ENCODE measurements around the gene NEXMIF. TPM values are rescaled to one million over a fixed set of nuclear protein-coding genes. Genes with fewer than 3 reads are reported as not detected.
"Not testable (repeated sequence)": the region's sequence is repeated elsewhere in the genome, so short reads cannot be mapped to it uniquely, and the experiment has no call there.

NEXMIF gene
- total RNA-seq, 2 donors from 2014 or later: 0.82 to 0.96 TPM

- no peak for TF ChIP-seq CTCF (IDR thresholded peaks at IDR 0.05)
- Histone ChIP-seq H3K9ac (ENCODE audit: low read depth in 2 of 2, low read length in 2 of 2) (no peak overlapping the region), H3K4me3 (no peak overlapping the region), H3K27me3 (no peaks in the 10 kb centered on the region), H3K36me3 (no peaks in the 10 kb centered on the region), H3K9me3 (no peaks in the 10 kb centered on the region), H3K27ac (no peak overlapping the region), H3K4me1 (no peaks in the 10 kb centered on the region)
- intact Hi-C loops (cut with DNase I): no loop called here
- DNase-seq: no peak
Observed at GRCh38 chrX:74835566-74835965, 89.7 kb downstream of the NEXMIF start.

- H3K4me3 ChIP-seq; H3K9me3 ChIP-seq; H3K9ac ChIP-seq (ENCODE audit: low read depth in 2 of 2, low read length in 2 of 2); H3K36me3 ChIP-seq; H3K27ac ChIP-seq; intact Hi-C loops (cut with DNase I); H3K27me3 ChIP-seq; H3K4me1 ChIP-seq; DNase-seq: not testable (repeated sequence)
Observed at GRCh38 chrX:74819797-74820196, 105.5 kb downstream of the NEXMIF start.

GRCh38 chrX:74814681-74815080 lies 110.6 kb downstream of the NEXMIF start:
- Histone ChIP-seq H3K9me3 (no peaks in the 10 kb centered on the region), H3K27me3 (no peaks in the 10 kb centered on the region), H3K27ac (no peak overlapping the region), H3K4me1 (no peaks in the 10 kb centered on the region), H3K9ac (ENCODE audit: low read depth in 2 of 2, low read length in 2 of 2) (no peak overlapping the region), H3K4me3 (no peak overlapping the region), H3K36me3 (no peaks in the 10 kb centered on the region)
- no peak for DNase-seq
- no peak for TF ChIP-seq CTCF (IDR thresholded peaks at IDR 0.05)
- intact Hi-C loops (cut with DNase I): no loop called here

- Histone ChIP-seq H3K36me3 (no peaks in the 10 kb centered on the region), H3K9me3 (no peaks in the 10 kb centered on the region), H3K27ac (no peak overlapping the region), H3K27me3 (no peaks in the 10 kb centered on the region), H3K9ac (ENCODE audit: low read depth in 2 of 2, low read length in 2 of 2) (no peak overlapping the region), H3K4me1 (no peaks in the 10 kb centered on the region), H3K4me3 (no peak overlapping the region)
- intact Hi-C loops (cut with DNase I): no loop called here
- DNase-seq: no peak
- TF ChIP-seq CTCF (IDR thresholded peaks at IDR 0.05): no peak
Observed at GRCh38 chrX:74804574-74804973, 120.7 kb downstream of the NEXMIF start.

- Histone ChIP-seq H3K27ac (no peak overlapping the region), H3K27me3 (no peaks in the 10 kb centered on the region), H3K36me3 (no peaks in the 10 kb centered on the region), H3K9ac (ENCODE audit: low read depth in 2 of 2, low read length in 2 of 2) (no peak overlapping the region), H3K4me1 (no peaks in the 10 kb centered on the region), H3K4me3 (no peak overlapping the region), H3K9me3 (no peaks in the 10 kb centered on the region)
- TF ChIP-seq CTCF (IDR thresholded peaks at IDR 0.05): no peak
- intact Hi-C loops (cut with DNase I): no loop called here
- DNase-seq: no peak
Observed at GRCh38 chrX:74800062-74800461, 125.2 kb downstream of the NEXMIF start.

- Histone ChIP-seq H3K4me3 (no peak overlapping the region), H3K4me1 (no peaks in the 10 kb centered on the region), H3K27me3 (no peaks in the 10 kb centered on the region), H3K36me3 (no peaks in the 10 kb centered on the region), H3K9ac (ENCODE audit: low read depth in 2 of 2, low read length in 2 of 2) (no peak overlapping the region), H3K9me3 (no peaks in the 10 kb centered on the region), H3K27ac (no peak overlapping the region)
- no peak for TF ChIP-seq CTCF (IDR thresholded peaks at IDR 0.05)
- no peak for DNase-seq
- intact Hi-C loops (cut with DNase I): no loop called here
Observed at GRCh38 chrX:74797338-74797887, 127.8 kb downstream of the NEXMIF start.

Data from colonic mucosa (tissue), 4 donors.